Fibroblast of lung (primary cell): ENCODE measurements around the gene DTX4. TPM values are rescaled to one million over a fixed set of nuclear protein-coding genes. Genes with fewer than 3 reads are reported as not detected.

Experiments
- DNase-seq, 2 donors: peaks; one replicate each; pipeline versions ENCODE4 v3.0.0 to v3.0.0-alpha.2; 2010; ENCODE audit warnings: low read depth in 2 of 2
- H2AFZ ChIP-seq: 2 replicates; pipeline ENCODE4 v1.5.1; 2012; ENCODE audit warnings: low read length, control low read depth, inconsistent platforms
- H3K27ac ChIP-seq: 2 replicates; pipeline ENCODE4 v1.5.1; 2011; ENCODE audit warnings: low read length, control low read depth; ENCODE audit not compliant: insufficient read depth
- H3K27me3 ChIP-seq: 2 replicates; pipeline ENCODE4 v1.5.1; 2011; ENCODE audit warnings: mild to moderate bottlenecking, low read length; ENCODE audit not compliant: control insufficient read depth, insufficient read depth
- H3K36me3 ChIP-seq: 2 replicates; pipeline ENCODE4 v1.5.1; 2011; ENCODE audit warnings: low read length; ENCODE audit not compliant: control insufficient read depth, insufficient read depth
- H3K4me1 ChIP-seq: 2 replicates; pipeline ENCODE4 v1.5.1; 2011; ENCODE audit warnings: low read length; ENCODE audit not compliant: control insufficient read depth, insufficient read depth; ENCODE audit errors: extremely low read depth
- H3K4me2 ChIP-seq: 2 replicates; pipeline ENCODE4 v1.5.1; 2011; ENCODE audit warnings: low read length, control low read depth; ENCODE audit not compliant: insufficient read depth; ENCODE audit errors: extremely low read depth
- H3K4me3 ChIP-seq, 4 experiments: fragments of 200-600 bp in 1 of 4; sonication (generic) in 1 of 4; replicated peaks in 1 of 4; 2 replicates each; pipeline ENCODE4 v1.5.1; 2011 to 2016; ENCODE audit warnings: low read length in 4 of 4, low read depth in 3 of 4, mild to moderate bottlenecking in 3 of 4, control low read depth in 2 of 4, inconsistent platforms in 1 of 4, mixed read lengths in 1 of 4; ENCODE audit not compliant: insufficient read depth in 1 of 4; ENCODE audit errors: control extremely low read depth in 1 of 4
- H3K79me2 ChIP-seq: 2 replicates; pipeline ENCODE4 v1.5.1; 2012; ENCODE audit warnings: mild to moderate bottlenecking, low read length, inconsistent platforms; ENCODE audit not compliant: control insufficient read depth, insufficient read depth
- H3K9ac ChIP-seq: 2 replicates; pipeline ENCODE4 v1.5.1; 2011; ENCODE audit warnings: mild to moderate bottlenecking, low read length, control low read depth; ENCODE audit not compliant: insufficient read depth
- H3K9me3 ChIP-seq: 2 replicates; pipeline ENCODE4 v1.5.1; 2012; ENCODE audit warnings: low read depth, low read length; ENCODE audit not compliant: control insufficient read depth, insufficient read depth
- H4K20me1 ChIP-seq: 2 replicates; pipeline ENCODE4 v1.5.1; 2011; ENCODE audit warnings: low read length; ENCODE audit not compliant: control insufficient read depth, insufficient read depth; ENCODE audit errors: extremely low read depth
- EZH2 ChIP-seq: IDR thresholded peaks from 2 replicates; pipeline ENCODE4 v1.5.1; 2012; ENCODE audit warnings: low read length, control low read depth, mild to moderate bottlenecking; ENCODE audit errors: missing control alignments
- polyA plus RNA-seq, 2 donors: library from polyadenylated mRNA; depleted of rRNA in 1 of 2; stranded (reverse) in 1 of 2; unstranded in 1 of 2; fragments of >200 nt; gene quantifications; 2 replicates each; pipeline ENCODE4 v1.2.1, GENCODE V29; 2011 to 2012; ENCODE audit warnings: missing spikeins in 1 of 2
- total RNA-seq: library from RNA; depleted of rRNA; stranded (reverse); fragments of >200 nt; gene quantifications from 2 replicates; pipeline ENCODE4 v1.2.1, GENCODE V29; 2014
- TF ChIP-seq, protein P1 (sequence below), 2 donors: IDR thresholded peaks in 1 of 2; conservative IDR thresholded peaks in 1 of 2; 1 replicate in 1 of 2; 2 replicates in 1 of 2; pipeline ENCODE4 v1.5.1; 2011 to 2012; ENCODE audit warnings: low read length in 2 of 2, control low read depth in 1 of 2, inconsistent platforms in 1 of 2, low read depth in 1 of 2, mild to moderate bottlenecking in 1 of 2

Gene DTX4
- total and polyA plus RNA-seq, 2 donors (not counting 1 experiment from before 2014, with no cell fraction given) = 1.2 to 4.8 TPM

- Histone ChIP-seq H4K20me1 (no peaks in the 10 kb centered on the region), H3K79me2 (peaks cover 21% of the 10 kb centered on the region), H3K36me3 (peaks cover 1% of the 10 kb centered on the region), H3K4me1 (peaks cover 11% of the 10 kb centered on the region), H2AFZ (peak overlapping the region; percentile 93), H3K4me3 (peak overlapping the region; percentile 82 to 96 (median 94)), H3K27ac (peak overlapping the region; percentile 97), H3K4me2 (peak overlapping the region; percentile 61), H3K9ac (peak overlapping the region; percentile 92), H3K27me3 (no peaks in the 10 kb centered on the region), H3K9me3 (no peaks in the 10 kb centered on the region)
- TF ChIP-seq, protein P1, sequence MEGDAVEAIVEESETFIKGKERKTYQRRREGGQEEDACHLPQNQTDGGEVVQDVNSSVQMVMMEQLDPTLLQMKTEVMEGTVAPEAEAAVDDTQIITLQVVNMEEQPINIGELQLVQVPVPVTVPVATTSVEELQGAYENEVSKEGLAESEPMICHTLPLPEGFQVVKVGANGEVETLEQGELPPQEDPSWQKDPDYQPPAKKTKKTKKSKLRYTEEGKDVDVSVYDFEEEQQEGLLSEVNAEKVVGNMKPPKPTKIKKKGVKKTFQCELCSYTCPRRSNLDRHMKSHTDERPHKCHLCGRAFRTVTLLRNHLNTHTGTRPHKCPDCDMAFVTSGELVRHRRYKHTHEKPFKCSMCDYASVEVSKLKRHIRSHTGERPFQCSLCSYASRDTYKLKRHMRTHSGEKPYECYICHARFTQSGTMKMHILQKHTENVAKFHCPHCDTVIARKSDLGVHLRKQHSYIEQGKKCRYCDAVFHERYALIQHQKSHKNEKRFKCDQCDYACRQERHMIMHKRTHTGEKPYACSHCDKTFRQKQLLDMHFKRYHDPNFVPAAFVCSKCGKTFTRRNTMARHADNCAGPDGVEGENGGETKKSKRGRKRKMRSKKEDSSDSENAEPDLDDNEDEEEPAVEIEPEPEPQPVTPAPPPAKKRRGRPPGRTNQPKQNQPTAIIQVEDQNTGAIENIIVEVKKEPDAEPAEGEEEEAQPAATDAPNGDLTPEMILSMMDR (conservative IDR thresholded peaks at IDR 0.05 in 1 of 2, IDR thresholded peaks at IDR 0.05 in 1 of 2; ENCODE audit: low read depth in 1 of 2, low read length in 2 of 2) = no peak
- no peak for TF ChIP-seq EZH2
- DNase-seq = peak; percentile 17 to 75
These were observed 30.1 kb upstream of the DTX4 start for GRCh38 chr11:59141673-59142460.

- H3K27me3 ChIP-seq = no peaks in the 10 kb centered on the region
- peak within 1 kb of the TSS; percentile 93 for H2AFZ ChIP-seq
- H3K9me3 ChIP-seq = no peaks in the 10 kb centered on the region
- H3K36me3 ChIP-seq = peaks cover 1% of the 10 kb centered on the region
- H3K4me3 ChIP-seq = peak within 1 kb of the TSS; percentile 82 to 96 (median 94)
- peaks cover 26% of the 10 kb centered on the region for H3K79me2 ChIP-seq
- no peaks in the 10 kb centered on the region for H4K20me1 ChIP-seq
- H3K4me2 ChIP-seq = peak within 1 kb of the TSS; percentile 72
- TF ChIP-seq EZH2 = no peak
- TF ChIP-seq, protein P1 (conservative IDR thresholded peaks at IDR 0.05 in 1 of 2, IDR thresholded peaks at IDR 0.05 in 1 of 2; ENCODE audit: low read depth in 1 of 2, low read length in 2 of 2) = peak in 1 of 2 donors; percentile 32
- DNase-seq = peak; percentile 85 to 89
- peaks cover 11% of the 10 kb centered on the region for H3K4me1 ChIP-seq
- H3K27ac ChIP-seq = peak within 1 kb of the TSS; percentile 97
- H3K9ac ChIP-seq = peak within 1 kb of the TSS; percentile 92
These were observed 29.1 kb upstream of the DTX4 start, which contains the start of gene FAM111A for GRCh38 chr11:59142530-59143507. TSS of gene FAM111A (plus strand) at chr11:59142856. CDS start at chr11:59148873, 6,017 bp downstream.

GRCh38 chr11:59144096-59144495 is 27.8 kb upstream of the DTX4 start:
- Histone ChIP-seq H3K79me2 (peaks cover 28% of the 10 kb centered on the region), H3K9me3 (no peaks in the 10 kb centered on the region), H3K4me2 (peak overlapping the region; percentile 72), H3K4me1 (peaks cover 11% of the 10 kb centered on the region), H3K4me3 (peak overlapping the region; percentile 82 to 96 (median 94)), H3K27me3 (no peaks in the 10 kb centered on the region), H2AFZ (peak overlapping the region; percentile 19), H3K9ac (no peak overlapping the region), H4K20me1 (no peaks in the 10 kb centered on the region), H3K27ac (peak overlapping the region; percentile 63), H3K36me3 (no peaks in the 10 kb centered on the region)
- TF ChIP-seq EZH2 = no peak
- TF ChIP-seq, protein P1 (conservative IDR thresholded peaks at IDR 0.05 in 1 of 2, IDR thresholded peaks at IDR 0.05 in 1 of 2; ENCODE audit: low read depth in 1 of 2, low read length in 2 of 2) = no peak
- no peak for DNase-seq
